ENCODE results near the gene RREB1.

Gene RREB1

GRCh38 chr6:7238526-7238899 is 130.8 kb downstream of the RREB1 start:
- no peak overlapping the region for H3K4me3 ChIP-seq (ENCODE audit: low read depth, low read length)
- no peak for TF ChIP-seq CTCF (IDR thresholded peaks at IDR 0.05; ENCODE audit: borderline replicate concordance, insufficient read depth, low read depth, low read length)

GRCh38 chr6:7238900-7239589 is 131.3 kb downstream of the RREB1 start:
- TF ChIP-seq CTCF (IDR thresholded peaks at IDR 0.05; ENCODE audit: borderline replicate concordance, insufficient read depth, low read depth, low read length), result peak; percentile 67
- no peak overlapping the region for H3K4me3 ChIP-seq (ENCODE audit: low read depth, low read length)

- TF ChIP-seq CTCF (IDR thresholded peaks at IDR 0.05; ENCODE audit: borderline replicate concordance, insufficient read depth, low read depth, low read length), result no peak
- H3K4me3 ChIP-seq (ENCODE audit: low read depth, low read length), result no peak overlapping the region
These were observed 131.8 kb downstream of the RREB1 start for GRCh38 chr6:7239590-7239948.

- TF ChIP-seq CTCF (IDR thresholded peaks at IDR 0.05; ENCODE audit: borderline replicate concordance, insufficient read depth, low read depth, low read length), result no peak
- H3K4me3 ChIP-seq (ENCODE audit: low read depth, low read length), result no peak overlapping the region
These were observed 132.6 kb downstream of the RREB1 start for GRCh38 chr6:7240351-7240750.

GRCh38 chr6:7241160-7241559 is 133.4 kb downstream of the RREB1 start:
- TF ChIP-seq CTCF (IDR thresholded peaks at IDR 0.05; ENCODE audit: borderline replicate concordance, insufficient read depth, low read depth, low read length), result no peak
- H3K4me3 ChIP-seq (ENCODE audit: low read depth, low read length), result no peak overlapping the region

GRCh38 chr6:7241709-7242645 is 134.2 kb downstream of the RREB1 start:
- H3K4me3 ChIP-seq (ENCODE audit: low read depth, low read length), result no peak overlapping the region
- TF ChIP-seq CTCF (IDR thresholded peaks at IDR 0.05; ENCODE audit: borderline replicate concordance, insufficient read depth, low read depth, low read length), result no peak

- TF ChIP-seq CTCF (IDR thresholded peaks at IDR 0.05; ENCODE audit: borderline replicate concordance, insufficient read depth, low read depth, low read length), result no peak
- H3K4me3 ChIP-seq (ENCODE audit: low read depth, low read length), result no peak overlapping the region
These were observed 135.0 kb downstream of the RREB1 start for GRCh38 chr6:7242835-7243178.
